Middle frontal gyrus (tissue), 1 donor: ENCODE data around the gene MAMSTR.

Experiments used
- DNase-seq: peaks from one replicate; pipeline ENCODE4 v3.0.0-alpha.2; 2015; ENCODE audit warnings: low spot score; ENCODE audit errors: extremely low spot score

Gene MAMSTR

DNA sequence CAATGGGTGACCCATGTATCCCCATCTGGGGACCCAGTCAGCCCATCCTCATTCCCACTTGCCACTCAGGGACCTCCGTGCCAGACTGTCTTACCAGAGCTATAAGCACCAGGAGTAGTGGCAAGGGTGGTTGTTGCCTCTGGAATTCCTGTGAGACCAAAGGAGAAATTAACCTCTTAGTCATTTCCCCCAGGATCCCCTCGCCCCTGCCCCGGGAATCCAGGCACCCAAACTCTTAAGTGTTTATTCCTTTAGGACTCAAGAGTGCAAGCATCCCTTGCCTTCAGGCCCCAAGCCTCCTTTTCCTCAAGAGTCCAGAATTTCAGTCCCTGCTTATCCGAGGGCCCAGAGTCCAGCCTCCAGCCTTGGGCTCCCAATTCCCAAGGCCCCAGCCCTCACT is 55.9 kb downstream of the MAMSTR start:
- DNase-seq, result no peak
